Stimulated activated CD8-positive, alpha-beta memory T cell treated with anti-CD3 and anti-CD28 coated beads, Interleukin-4, amount 100 ng/mL, for 24 hours (primary cell): Measurements from ENCODE around the gene DNAH9.

ENCODE experiments used
- DNase-seq: peaks from one replicate; pipeline ENCODE4 v3.0.0-alpha.2; 2020; ENCODE audit warnings: low read depth

The DNAH9 gene

GRCh38 chr17:11768981-11769380 lies 170.7 kb downstream of the DNAH9 start:
- no peak for DNase-seq

GRCh38 chr17:11772031-11772430 lies 173.8 kb downstream of the DNAH9 start:
- no peak for DNase-seq

DNA sequence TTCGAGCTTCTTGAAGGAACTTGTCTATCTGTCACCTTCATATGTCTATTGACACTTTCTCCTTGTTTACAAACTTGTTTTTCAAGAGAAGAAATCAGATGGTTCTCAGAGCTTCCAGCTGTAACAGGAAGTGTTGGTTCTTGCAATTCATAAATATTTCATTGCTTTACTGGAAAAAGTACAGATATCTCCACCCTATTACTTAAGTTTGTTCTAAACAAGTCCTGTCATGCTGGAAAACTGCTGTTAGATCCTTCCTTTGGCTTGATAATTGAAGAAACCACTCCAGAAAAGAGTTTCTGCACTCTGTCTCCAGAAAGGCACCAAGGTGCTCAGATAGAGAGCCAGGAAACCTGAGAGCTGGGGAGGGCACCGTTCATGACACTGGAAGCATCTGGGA lies 181.6 kb downstream of the DNAH9 start:
- no peak for DNase-seq

GRCh38 chr17:11780621-11781020 lies 182.4 kb downstream of the DNAH9 start:
- DNase-seq, result no peak

GRCh38 chr17:11786711-11787438 lies 188.6 kb downstream of the DNAH9 start:
- DNase-seq, result no peak

- DNase-seq, result no peak
Measured at GRCh38 chr17:11795906-11796305, 197.6 kb downstream of the DNAH9 start.

- no peak for DNase-seq
Measured at GRCh38 chr17:11797803-11798202, 199.5 kb downstream of the DNAH9 start.

DNA sequence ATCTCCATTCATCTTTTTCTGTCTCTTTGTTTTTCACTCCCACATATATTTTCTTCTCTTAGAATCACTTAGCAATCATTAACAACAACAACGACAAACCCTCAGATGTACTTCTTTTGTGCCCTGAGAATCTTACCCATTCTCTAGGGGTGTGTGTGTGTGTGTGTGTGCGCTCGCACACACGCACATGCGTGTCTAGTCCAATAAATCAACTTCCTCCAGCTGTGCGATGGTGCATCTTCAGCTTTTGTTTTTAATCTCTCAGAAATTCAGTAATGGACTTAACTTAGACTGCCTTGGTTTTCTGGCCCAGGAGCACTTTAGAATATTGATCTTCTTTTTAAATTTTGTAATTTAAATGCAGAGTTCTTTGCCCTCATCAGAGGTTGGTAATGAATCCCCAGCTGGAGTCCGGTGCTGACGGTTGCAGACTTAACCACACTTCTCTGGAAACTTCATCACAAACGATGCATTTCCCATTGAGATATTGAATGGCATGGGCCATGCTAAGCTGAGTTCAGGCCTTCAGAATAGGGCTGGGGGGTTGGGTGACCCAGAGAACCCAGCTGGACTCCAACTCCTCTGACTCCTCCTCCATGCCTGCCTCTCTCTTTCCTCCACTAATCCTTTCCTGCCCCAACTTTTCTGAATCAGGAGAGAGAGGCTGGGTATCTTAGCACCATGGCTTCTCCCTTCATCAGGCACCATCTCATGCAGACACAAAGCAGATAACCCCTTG lies 205.1 kb downstream of the DNAH9 start:
- DNase-seq, result no peak

GRCh38 chr17:11805138-11805537 lies 206.9 kb downstream of the DNAH9 start:
- DNase-seq, result no peak

GRCh38 chr17:11805952-11806351 lies 207.7 kb downstream of the DNAH9 start:
- DNase-seq, result no peak

DNA sequence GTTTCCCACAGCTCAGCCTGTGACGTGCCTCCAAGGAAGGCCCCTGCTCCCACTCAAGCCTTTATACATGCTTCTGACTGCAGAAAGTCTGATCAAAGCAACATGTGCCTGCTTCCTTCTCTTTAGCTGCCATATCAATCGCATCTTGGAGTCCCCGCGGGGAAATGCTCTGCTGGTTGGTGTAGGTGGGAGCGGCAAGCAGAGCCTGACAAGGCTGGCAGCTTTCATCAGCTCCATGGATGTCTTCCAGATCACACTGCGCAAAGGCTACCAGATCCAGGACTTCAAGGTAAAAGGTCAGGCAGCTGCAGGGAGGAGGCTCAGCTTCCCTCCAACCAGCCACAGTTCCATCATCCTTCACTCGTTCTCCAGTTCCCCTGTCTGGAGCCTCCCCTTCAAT lies 209.3 kb downstream of the DNAH9 start:
- DNase-seq, result no peak

DNA sequence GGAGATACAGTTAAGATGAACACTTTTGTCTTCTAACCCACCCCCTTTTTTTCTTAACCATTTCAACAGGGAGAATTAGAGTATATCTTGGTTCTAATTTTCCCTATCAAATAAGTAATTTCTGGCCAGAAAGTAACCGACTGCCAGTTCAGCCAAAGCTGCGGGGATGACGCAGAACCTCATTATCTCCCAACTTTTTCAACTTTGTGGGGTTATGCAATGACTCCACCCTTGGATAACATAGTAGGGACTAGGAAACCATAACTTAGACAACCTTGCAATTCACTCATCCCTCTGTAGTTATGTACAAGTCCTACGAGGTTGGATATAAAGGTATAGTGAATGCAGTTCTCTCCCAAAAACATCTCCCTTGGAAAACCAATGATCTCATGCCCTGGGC lies 215.0 kb downstream of the DNAH9 start:
- no peak for DNase-seq

DNA sequence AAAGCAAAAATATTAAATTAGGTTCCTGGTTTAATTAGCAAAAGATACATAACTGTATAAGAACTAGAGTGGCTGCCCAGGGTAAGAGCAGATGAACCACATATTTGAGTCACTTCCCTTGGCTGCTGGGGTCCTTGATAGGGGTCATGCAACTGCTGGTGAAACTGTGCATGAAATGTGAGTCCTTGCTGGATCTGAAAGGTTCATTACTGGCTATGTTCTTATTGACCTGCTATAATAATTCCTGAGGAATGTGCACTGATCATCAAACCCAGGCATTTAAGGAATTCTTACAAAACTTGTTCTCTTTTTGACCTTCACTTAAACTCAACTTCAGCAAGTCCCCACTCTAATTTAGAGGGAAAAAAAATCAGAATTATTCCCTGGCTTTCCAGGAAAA lies 215.6 kb downstream of the DNAH9 start:
- no peak for DNase-seq

- no peak for DNase-seq
Measured at GRCh38 chr17:11814655-11815262, 216.5 kb downstream of the DNAH9 start.

GRCh38 chr17:11816409-11816808 lies 218.1 kb downstream of the DNAH9 start:
- DNase-seq, result no peak

DNA sequence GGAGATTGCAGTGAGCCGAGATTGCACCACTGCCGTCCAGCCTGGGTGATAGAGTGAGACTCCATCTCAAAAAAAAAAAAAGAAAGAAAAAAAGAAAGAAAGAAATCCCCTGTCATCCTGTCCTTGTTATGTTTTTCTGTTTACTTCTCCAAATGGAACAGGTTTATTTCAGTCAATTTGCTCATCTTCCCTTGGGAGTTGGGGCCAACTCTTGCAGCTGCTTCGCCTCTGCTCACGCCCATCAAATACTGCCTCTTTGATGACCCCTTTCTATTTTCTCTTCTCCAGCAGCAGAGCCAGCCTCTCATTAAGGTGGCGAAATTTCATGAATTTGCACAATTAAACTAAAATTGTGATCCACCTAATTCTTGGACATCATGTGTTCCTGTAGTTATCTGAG lies 225.6 kb downstream of the DNAH9 start:
- no peak for DNase-seq

GRCh38 chr17:11825572-11826209 lies 227.4 kb downstream of the DNAH9 start:
- no peak for DNase-seq

DNA sequence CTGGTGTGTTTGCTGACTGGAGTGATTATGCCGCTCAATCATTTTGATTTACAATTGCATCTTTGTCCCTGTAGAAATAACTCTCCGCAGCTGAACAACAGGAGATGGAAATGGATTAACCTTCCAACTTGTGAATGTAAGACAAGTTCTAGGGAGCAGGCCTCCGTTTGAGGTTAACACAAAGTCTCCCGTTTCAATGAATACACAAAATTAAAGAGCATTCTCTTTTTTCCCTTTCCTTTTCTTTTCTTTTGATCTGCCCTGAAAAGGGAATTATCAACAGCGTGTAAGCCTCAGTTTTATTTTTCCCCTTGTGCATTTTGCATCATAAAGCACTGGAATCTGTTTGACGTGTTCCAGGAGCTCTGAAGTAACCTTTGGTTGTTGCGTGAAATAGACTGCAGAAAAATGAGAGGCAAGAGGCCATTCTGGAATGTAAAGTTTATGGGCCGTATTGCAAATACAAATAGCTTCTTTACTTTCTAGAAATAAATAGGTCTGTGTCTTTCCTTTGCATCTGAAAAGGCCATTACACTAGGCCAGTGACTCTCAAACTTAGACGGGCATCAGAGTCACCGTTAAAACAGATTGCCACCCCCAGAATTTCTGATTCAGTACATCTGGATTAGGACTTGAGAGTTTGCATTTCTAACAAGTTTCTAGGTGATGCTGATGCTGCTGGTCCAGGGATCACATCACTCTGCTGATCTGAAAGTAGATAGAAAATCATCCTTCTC lies 234.3 kb downstream of the DNAH9 start:
- DNase-seq, result no peak

DNA sequence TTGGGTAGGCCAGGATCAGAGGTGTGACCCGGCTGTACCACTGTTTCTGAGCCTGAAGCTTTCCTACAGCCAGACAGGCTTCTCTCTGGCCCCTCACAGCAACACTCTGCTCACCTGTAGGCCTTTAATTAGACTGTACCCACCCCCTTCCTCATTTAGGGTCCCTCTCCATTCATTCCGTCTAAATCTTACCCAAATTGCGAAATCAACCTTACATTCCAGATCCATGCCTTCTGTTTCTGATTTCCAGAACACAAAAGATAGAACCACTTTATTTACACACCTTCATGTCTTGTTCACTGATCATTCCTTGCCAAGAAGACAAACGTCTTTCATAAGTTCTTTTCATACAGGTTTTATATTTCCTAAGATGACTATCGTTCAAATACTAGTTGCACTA lies 238.2 kb downstream of the DNAH9 start:
- no peak for DNase-seq

DNA sequence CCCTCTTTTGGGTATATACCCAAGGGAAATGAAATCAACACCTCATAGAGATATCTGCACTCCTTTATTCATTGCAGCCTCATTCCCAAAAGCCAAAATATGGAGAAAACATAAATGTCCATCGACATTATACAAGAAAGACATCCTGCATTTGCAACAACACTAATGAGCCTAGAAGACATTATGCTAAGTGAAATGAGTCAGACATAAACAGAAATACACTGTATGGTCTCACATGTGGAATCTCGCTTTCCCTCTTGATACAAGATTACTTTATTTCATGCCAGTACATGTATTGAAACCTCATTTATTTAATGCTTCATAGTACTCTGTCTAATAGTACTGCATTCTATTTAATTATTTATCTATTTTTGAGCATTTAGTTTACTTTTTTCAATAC lies 241.8 kb downstream of the DNAH9 start:
- no peak for DNase-seq

DNA sequence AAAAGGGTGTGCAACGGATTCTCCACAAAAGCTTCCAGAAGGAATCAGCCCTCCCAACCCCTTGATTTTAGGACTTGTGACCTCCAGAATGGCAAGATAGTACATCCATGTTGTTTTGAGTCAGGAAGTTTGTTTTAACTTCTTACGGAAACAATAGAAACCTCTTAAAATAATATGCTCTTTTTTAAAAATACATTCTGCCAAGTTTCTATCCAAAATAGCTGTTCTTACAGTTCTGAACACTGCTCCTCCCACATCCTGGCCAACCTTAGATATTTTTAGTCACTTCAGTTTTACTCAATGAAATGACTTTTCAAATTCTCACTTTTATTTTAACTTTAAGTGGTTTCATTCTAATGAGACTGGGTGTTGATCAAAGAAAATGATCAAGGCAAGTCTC lies 242.6 kb downstream of the DNAH9 start:
- DNase-seq, result no peak

DNA sequence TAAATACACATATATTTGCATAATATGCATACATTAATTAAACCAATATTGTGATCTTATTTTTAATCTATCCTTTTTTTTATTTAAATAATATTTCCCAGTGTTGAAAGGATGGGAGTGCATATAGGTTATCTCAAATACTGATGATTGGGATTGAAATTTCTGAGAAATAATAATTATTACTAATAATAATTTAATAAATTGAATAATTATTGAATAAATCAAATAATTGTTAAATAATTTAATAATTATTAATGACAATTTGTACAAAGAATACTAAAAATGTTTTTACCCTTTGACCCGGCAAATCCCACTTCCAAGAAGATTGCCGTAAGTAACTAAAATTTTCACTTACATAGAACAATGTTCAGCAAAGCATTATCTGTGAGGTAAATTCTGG lies 250.1 kb downstream of the DNAH9 start:
- no peak for DNase-seq
